ENCODE measurements around the gene DLL4. TPM values are rescaled to one million over a fixed set of nuclear protein-coding genes. Genes with fewer than 3 reads are reported as not detected.

The DLL4 gene
- total and polyA plus RNA-seq, 4 donors: 11.8 to 31.8 (median 17.1) TPM

GRCh38 chr15:40951764-40952163 lies 22.6 kb downstream of the DLL4 start:
- Histone ChIP-seq H3K4me3 (no peak overlapping the region), H3K27me3 (ENCODE audit: control insufficient read depth in 3 of 3, insufficient read depth in 3 of 3, low read length in 2 of 3) (no peaks in the 10 kb centered on the region), H3K4me1 (ENCODE audit: control insufficient read depth in 5 of 5, insufficient read depth in 5 of 5, low read length in 5 of 5) (peaks cover 0 to 18% (median 0%) of the 10 kb centered on the region in 5 donors), H3K9ac (ENCODE audit: insufficient read depth in 1 of 2, low read length in 2 of 2) (no peak overlapping the region), H3K36me3 (ENCODE audit: control insufficient read depth in 4 of 4, insufficient read depth in 4 of 4, low read length in 4 of 4) (peaks cover 0 to 2% (median 0%) of the 10 kb centered on the region in 4 donors), H3K27ac (ENCODE audit: low read depth in 1 of 2, low read length in 1 of 2) (no peak overlapping the region), H3K9me3 (ENCODE audit: control insufficient read depth in 4 of 4, insufficient read depth in 3 of 4, low read length in 3 of 4) (no peaks in the 10 kb centered on the region)
- 94 to 97% methylated on average over 4 of the region's 4 CpGs for WGBS, 2 donors
- ATAC-seq (ENCODE audit: insufficient read depth, low FRiP score): no peak
- no peak for DNase-seq
- TF ChIP-seq, protein P1, sequence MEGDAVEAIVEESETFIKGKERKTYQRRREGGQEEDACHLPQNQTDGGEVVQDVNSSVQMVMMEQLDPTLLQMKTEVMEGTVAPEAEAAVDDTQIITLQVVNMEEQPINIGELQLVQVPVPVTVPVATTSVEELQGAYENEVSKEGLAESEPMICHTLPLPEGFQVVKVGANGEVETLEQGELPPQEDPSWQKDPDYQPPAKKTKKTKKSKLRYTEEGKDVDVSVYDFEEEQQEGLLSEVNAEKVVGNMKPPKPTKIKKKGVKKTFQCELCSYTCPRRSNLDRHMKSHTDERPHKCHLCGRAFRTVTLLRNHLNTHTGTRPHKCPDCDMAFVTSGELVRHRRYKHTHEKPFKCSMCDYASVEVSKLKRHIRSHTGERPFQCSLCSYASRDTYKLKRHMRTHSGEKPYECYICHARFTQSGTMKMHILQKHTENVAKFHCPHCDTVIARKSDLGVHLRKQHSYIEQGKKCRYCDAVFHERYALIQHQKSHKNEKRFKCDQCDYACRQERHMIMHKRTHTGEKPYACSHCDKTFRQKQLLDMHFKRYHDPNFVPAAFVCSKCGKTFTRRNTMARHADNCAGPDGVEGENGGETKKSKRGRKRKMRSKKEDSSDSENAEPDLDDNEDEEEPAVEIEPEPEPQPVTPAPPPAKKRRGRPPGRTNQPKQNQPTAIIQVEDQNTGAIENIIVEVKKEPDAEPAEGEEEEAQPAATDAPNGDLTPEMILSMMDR (IDR thresholded peaks at IDR 0.05; ENCODE audit: control extremely low read depth, extremely low read depth): no peak

- WGBS, 2 donors: 55 to 61% methylated on average over 23 of the region's 23 CpGs
- no peak for ATAC-seq (ENCODE audit: insufficient read depth, low FRiP score)
- peak overlapping the region; percentile 53 for H3K4me3 ChIP-seq
Measured at GRCh38 chr15:40952301-40952900, 23.3 kb downstream of the DLL4 start.

GRCh38 chr15:40952901-40953712 lies 24.0 kb downstream of the DLL4 start, which contains the start of gene CHAC1:
CHAC1 (plus strand) TSS chr15:40953471; CDS start chr15:40953584, 113 bp downstream.
- DNase-seq (peak; percentile 82 to 92 (median 90)), ATAC-seq (ENCODE audit: insufficient read depth, low FRiP score) (peak; percentile 92)
- Histone ChIP-seq H3K9me3 (ENCODE audit: control insufficient read depth in 4 of 4, insufficient read depth in 3 of 4, low read length in 3 of 4) (no peaks in the 10 kb centered on the region), H3K9ac (ENCODE audit: insufficient read depth in 1 of 2, low read length in 2 of 2) (peak within 1 kb of the TSS in 1 of 2 donors; percentile 46), H3K27me3 (ENCODE audit: control insufficient read depth in 3 of 3, insufficient read depth in 3 of 3, low read length in 2 of 3) (no peaks in the 10 kb centered on the region), H3K36me3 (ENCODE audit: control insufficient read depth in 4 of 4, insufficient read depth in 4 of 4, low read length in 4 of 4) (peaks cover 0 to 2% (median 0%) of the 10 kb centered on the region in 4 donors), H3K27ac (ENCODE audit: low read depth in 1 of 2, low read length in 1 of 2) (peak within 1 kb of the TSS; percentile 38 to 93), H3K4me3 (peak within 1 kb of the TSS; percentile 53), H3K4me1 (ENCODE audit: control insufficient read depth in 5 of 5, insufficient read depth in 5 of 5, low read length in 5 of 5) (peaks cover 0 to 21% (median 0%) of the 10 kb centered on the region in 5 donors)
- TF ChIP-seq, protein P1 (IDR thresholded peaks at IDR 0.05; ENCODE audit: control extremely low read depth, extremely low read depth): no peak
- WGBS, 2 donors: 1% methylated on average over 65 to 72 of the region's 72 CpGs

More at GRCh38 chr15:40952301-40952900, 23.3 kb downstream of the DLL4 start:
- Histone ChIP-seq H3K27me3 (ENCODE audit: control insufficient read depth in 3 of 3, insufficient read depth in 3 of 3, low read length in 2 of 3) (no peaks in the 10 kb centered on the region), H3K27ac (ENCODE audit: low read depth in 1 of 2, low read length in 1 of 2) (peak overlapping the region; percentile 38 to 93), H3K9ac (ENCODE audit: insufficient read depth in 1 of 2, low read length in 2 of 2) (no peak overlapping the region), H3K9me3 (ENCODE audit: control insufficient read depth in 4 of 4, insufficient read depth in 3 of 4, low read length in 3 of 4) (no peaks in the 10 kb centered on the region), H3K36me3 (ENCODE audit: control insufficient read depth in 4 of 4, insufficient read depth in 4 of 4, low read length in 4 of 4) (peaks cover 0 to 2% (median 0%) of the 10 kb centered on the region in 4 donors), H3K4me1 (ENCODE audit: control insufficient read depth in 5 of 5, insufficient read depth in 5 of 5, low read length in 5 of 5) (peaks cover 0 to 21% (median 0%) of the 10 kb centered on the region in 5 donors)
- no peak for DNase-seq
- TF ChIP-seq, protein P1 (IDR thresholded peaks at IDR 0.05; ENCODE audit: control extremely low read depth, extremely low read depth): no peak

All from lung (tissue), 12 donors.